Stimulated activated CD4-positive, alpha-beta T cell treated with anti-CD3 and anti-CD28 coated beads, TNF-alpha, amount 100 ng/mL, for 1 hour (primary cell): ENCODE results near the gene PTPRN2.
"Not testable (repeated sequence)": the region's sequence is repeated elsewhere in the genome, so short reads cannot be mapped to it uniquely, and the experiment has no call there.

Experiments used
- DNase-seq, 3 donors: peaks; one replicate each; pipeline ENCODE4 v3.0.0-alpha.2; 2020; ENCODE audit warnings: low read depth in 3 of 3, low spot score in 1 of 3

Gene PTPRN2

DNA sequence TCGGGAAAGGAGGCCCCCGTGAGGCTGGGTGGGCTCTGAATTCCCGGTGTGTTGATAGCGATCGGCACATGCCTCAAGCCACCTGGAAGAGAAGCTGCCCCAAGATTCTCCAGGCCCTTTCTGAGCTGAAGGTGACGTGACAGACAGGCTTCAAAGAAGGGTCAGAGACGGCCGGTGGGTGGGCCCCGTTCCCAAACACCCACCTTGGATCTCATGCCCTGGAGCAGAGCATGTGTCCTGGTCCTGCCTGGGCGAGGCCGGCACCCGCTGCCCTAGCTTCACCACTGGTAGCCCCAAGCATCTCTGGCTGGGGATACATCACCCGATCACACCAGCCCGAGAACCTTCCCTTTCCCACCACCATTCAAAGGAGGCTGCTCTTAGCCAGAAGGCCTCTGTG, 851.8 kb downstream of the PTPRN2 start:
- no peak for DNase-seq

DNA sequence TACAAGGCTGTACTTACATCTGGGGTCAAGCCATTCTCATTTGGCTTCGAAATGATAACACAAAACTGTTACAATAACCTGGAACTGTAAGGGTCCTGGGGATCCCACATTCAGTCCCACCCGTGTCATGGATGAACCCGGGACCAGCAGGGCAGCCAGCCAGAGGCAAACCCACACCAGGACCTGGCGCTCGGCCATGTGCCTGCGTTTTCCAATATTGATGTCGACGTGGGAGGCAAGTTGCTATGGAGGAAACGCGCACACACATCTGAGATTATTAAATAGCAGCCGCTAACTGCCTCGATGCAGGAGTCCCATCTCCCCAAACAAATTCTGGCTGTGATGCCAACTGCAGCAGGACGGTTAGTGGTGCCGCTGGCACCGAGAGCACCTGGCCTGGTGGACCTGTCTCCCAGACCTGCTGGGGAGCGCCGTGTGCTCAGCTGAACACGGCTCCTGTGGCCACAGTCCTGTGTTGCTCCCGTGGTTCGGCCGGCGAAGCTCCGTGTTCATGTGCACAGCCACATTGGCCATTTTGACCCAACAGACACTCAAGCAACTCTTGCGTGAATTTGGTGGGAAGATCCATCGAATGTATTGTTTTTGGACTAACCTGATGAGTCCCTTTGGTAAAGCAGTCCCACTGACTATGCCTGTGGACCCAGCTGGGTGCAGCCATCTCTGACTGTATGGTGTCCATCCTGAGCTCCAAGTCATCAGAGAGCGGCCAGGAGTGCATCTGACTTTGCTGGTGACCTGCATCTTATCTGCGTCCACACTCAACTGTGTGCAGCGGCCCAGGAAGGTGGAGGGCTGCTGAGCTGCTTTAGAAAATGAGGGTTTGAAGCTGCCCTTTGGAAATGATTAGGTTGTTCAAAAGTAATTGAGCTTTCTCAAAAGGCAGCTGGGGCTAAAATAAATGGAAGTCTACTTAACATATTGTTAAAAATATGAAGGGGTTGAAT, 852.7 kb downstream of the PTPRN2 start:
- DNase-seq = no peak

DNA sequence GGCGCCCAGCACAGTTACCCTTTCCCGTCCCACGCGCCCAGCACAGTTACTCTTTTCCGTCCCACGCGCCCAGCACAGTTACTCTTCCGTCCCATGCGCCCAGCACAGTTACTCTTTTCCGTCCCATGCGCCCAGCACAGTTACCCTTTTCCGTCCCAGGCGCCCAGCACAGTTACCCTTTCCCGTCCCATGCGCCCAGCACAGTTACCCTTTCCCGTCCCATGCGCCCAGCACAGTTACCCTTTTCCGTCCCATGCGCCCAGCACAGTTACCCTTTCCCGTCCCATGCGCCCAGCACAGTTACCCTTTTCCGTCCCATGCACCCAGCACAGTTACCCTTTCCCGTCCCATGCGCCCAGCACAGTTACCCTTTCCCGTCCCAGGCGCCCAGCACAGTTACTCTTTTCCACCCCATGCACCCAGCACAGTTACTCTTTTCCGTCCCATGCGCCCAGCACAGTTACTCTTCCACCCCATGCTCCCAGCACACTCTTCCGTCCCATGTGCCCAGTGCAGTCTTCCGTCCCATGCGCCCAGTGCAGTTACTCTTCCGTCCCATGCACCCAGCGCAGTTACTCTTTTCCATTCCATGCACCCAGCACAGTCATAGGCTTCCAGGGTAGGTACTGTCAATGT, 853.7 kb downstream of the PTPRN2 start:
- DNase-seq = not testable (repeated sequence)

DNA sequence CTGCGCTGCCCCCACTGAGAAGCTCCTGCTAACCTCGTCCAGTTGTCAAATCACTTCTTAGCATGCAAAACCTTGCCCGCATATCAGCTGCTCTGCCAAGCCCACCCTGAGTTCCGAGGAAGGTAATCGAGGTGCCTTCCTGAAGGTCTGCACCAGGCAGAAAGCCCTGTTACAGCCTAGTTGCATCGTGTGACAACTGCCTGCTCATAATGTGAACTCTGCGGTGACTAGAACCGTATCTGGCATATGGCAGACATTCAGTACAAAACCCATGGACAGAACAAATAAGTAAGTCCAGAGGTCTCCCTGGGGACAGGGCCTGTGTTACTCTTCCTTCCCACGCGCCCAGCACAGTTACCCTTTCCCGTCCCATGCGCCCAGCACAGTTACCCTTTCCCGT, 856.5 kb downstream of the PTPRN2 start:
- DNase-seq = no peak

DNA sequence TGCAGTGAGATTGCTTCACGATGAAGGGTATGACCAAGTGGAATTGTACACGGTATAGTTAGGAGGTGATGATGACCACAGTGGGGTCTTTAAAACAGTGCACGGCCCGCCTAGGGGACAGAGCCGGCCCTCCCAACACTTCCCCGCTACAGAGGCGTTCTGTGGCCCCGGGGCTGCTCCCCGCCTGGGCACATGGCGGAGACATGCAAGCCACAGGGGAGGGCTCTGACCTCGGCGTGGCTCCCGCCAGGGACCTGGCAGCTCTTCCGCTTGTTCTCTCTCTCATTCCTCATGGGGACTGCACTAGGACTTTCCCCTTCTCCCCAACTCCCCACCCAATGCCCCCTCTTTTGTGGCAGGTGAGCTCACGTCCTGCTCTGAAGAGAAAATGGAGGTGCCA, 857.0 kb downstream of the PTPRN2 start:
- DNase-seq = no peak

DNA sequence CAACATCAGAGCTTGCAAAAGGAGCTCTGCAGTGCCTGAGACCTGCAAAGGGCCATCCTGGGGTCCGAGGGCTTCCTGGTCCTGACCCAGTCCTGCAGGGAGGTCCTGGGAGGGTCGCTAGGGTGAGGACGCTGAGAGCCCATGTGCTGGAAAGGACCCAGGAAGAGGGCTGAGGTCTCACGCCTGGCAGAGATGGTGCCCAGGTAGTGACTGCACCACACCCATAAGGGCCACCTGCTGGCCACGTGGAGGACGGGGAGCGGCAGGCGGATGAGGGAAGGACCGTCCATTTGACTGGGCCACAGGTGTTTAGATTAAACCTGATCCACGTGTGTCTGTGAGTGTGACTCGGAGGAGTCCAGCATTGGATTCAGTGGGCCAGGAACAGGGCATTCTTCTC, 858.1 kb downstream of the PTPRN2 start:
- DNase-seq = no peak

DNA sequence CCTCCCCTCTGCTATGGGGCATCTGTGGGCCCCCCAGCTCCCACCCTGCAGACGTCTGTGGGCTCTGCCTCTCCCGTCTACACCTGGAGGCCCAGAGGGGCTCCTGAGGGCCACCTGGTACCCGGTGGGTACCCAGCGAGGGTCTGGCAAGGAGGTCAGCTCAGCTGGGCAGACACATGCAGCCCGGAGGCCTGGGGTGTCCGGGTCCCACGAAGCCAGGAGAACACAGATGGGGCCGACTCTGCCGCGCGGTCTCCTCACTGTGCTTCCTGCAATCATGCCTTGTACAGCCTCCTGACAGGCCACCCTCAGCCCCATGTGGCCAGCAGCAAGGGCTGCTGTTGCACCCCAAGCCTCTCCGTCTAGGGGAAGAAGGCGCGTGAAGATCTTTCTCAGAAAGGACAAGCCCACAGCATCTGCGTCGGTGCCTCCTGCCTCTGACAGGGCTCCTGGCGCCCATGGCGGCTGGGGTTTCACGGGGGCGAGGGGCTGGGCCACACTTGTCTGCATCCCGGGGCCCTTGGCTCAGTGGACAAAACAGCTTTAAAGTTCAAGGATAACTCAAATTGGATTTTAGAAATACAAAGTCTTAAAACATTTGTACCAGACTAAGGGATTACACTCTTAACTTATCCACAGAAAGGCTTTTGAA, 859.5 kb downstream of the PTPRN2 start:
- no peak for DNase-seq

DNA sequence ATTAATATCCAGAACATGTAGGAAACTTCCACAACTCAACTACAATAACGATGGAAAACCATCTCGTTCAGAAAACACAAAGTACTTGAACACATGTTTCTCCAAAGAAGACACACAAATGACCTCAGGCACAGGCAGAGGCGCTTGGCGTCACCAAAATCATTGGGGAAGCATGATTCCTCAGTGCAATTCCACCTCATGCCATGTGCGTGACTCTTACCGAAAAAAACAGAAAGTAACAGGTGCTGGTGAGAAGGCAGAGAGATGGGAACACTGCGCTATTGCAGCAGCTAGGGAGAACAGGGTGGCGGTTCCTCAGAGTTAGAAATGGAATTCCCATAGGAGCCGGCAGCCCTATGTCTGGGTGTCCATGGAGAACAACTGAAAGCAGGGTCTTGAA, 860.9 kb downstream of the PTPRN2 start:
- DNase-seq = no peak

DNA sequence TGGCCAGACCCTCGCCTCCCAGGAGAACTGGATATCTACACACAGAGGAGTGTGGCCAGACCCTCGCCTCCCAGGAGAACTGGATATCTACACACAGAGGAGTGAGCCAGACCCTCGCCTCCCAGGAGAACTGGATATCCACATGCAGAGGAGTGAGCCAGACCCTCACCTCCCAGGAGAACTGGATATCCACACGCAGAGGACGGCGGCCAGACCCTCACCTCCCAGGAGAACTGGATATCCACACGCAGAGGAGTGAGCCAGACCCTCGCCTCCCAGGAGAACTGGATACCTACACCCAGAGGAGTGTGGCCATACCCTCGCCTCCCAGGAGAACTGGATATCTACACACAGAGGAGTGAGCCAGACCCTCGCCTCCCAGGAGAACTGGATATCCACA, 862.3 kb downstream of the PTPRN2 start:
- not testable (repeated sequence) for DNase-seq

DNA sequence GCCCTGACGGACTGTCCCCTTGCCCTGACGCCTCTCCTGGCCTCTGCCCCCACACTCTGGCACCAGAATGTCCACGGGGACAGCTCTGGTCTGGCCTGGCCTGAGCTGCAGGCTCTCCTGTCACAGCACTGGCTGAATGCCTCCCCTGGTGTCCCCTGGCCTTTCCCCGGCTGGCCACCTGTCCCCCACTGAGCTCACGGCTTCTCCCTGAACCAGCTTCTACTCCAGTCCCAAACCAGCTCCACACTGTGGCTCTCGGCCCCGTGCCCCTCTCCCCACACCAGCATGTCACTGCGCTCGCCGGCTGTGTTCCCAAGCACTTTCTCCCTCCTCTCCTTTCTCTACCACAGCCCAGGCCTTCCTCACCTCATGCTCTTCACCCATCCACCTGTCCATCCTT, 864.4 kb downstream of the PTPRN2 start:
- no peak for DNase-seq

DNA sequence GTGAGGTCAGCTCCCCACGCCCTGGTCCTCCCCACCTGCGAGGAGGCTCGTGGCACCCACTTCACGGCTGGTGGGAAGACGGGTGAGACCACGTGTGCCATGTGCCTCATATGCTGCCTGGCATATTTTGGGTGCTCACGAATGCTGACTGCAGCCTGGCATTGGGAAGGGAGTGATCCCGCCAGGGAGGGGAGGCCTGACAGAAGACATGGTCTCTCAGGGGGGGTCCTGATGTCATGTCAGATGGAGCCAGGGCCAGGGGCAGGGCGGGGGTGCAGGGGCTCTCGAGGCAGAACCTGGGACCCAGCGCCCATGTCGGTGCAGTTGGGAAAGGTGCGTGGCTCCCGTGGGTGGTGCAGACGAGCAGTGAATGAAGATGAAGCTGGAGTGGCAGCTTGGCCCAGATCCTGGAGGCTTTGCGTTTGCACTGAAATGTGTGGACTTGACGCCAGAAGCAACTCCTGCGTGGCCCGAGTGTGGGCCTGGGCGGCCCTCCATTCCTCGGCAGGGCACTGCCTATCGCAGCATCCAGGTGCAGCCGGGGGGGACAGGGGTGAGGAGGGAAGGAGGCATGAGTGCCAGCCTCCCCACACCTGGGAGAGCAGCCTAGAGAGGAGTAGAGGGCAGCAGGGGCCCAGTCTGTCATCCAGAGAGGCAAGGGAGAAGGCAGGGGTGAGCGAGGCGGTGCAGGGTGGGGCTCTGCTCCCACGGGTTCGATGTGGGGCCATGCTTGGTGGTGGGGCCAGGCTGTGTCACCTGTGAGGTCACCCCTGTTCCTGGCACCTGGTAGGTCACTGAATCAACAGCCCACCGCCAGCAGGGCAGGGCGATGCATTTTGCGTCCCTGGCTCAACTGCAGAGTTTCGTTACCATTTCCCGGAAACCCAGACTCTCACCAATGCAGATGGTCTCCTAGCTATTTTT, 865.2 kb downstream of the PTPRN2 start:
- DNase-seq = no peak

DNA sequence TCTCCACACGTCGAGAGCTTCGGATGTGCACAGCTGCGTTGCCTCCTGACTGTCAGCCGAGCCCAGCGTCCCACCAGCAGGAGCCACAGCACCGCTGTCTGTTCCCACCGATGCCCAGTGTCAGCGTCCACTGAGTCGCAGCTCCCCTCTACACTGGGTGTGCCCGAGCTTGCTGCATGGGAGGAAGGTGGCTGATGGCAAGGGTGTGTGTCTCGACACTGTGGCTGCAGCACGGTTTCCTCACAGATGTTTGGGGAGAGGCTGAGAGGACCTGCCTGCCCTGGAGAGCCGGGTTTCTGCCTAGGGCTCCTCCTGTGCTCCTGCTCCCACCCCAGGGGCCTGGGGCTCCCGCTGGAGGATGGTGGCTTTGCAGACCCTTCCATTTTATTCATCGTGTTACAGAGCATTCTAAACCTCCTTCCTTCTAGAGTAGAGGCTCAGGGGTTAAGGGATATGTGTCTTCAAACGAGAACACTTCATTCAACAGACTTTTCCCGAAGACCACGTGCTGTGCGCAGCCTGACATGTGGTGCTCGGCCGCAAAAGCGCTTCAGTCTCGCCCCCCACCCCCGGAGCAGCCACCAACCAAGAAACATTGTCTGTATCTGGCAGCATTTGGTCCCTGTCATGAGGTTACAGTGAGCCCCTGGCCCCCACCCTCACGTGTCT, 866.0 kb downstream of the PTPRN2 start:
- DNase-seq = no peak

DNA sequence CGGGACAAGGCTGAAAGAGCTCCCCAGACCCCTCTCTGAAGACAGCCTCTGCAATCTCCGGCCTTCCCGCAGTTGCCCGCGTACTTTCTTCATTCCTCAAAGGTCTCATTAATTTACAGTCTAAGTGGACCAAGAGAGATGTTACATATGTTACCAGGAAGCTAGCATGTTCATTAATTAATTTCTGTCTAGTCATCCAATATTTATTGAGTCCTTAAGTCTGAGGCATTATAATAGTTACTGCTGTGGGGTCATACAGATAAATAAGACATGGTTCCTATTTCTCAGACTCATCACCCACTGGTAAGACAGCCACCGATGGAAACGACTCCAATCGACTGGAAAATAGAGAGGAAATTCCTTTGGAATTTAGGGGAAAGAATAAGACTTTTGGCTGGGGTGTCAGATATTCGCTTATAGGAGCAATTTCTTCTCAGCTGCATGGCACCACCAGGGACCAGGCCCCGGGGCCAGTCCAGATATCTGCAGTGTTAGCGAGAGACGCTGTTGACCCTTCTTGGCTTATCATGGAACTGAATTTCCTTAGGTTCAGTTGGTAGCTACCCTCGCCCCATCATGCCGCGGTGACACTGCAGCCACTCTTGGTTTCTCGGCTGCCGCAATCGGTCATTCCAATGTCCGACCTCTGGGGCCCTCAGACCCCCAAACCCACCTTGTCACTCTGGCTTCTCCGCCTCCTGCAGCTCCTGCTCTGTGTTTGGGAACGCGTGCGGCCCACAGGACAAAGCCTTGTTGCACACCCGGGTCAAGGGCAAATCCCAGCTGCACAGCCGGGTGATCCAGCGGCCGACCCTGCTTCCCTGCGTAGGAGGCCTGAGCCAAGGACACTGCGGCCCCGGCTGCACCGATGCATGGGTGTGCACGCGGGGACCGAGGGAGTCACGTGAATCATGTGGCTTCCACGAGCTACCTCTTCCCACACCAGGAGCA, 867.6 kb downstream of the PTPRN2 start:
- DNase-seq = no peak

DNA sequence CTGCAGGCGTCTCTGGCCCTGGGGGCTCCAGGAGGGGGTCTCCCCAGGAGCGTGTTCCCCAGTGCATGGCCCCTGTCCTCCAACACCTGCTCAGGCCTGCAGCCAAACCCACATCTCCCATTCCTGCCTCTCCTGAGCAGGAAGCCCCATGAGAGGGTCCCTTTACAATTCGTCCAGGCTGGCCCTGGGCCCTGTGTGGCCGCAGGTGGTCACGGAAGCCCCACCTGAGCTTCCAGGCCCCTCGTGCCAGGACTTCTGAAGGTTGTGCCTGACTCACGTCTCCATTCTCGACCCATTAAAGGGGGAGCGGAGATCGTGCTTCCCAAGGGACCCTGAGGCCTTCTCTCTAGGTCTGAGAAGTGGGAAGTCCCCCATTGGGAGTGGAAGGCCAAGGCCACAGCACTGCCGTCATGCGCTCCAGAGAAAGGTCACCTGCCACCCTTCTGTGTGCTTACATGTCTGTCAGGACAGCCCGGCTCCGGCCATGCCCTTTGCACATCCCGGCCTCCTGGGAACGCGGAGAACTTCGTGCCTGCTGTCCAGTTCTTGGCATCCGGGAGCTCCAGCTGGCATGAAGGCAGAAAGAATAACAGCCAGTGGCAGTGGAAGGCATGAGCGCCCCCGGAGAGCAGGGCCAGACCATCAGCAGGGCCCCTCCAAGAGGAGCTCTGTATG, 868.5 kb downstream of the PTPRN2 start:
- no peak for DNase-seq

DNA sequence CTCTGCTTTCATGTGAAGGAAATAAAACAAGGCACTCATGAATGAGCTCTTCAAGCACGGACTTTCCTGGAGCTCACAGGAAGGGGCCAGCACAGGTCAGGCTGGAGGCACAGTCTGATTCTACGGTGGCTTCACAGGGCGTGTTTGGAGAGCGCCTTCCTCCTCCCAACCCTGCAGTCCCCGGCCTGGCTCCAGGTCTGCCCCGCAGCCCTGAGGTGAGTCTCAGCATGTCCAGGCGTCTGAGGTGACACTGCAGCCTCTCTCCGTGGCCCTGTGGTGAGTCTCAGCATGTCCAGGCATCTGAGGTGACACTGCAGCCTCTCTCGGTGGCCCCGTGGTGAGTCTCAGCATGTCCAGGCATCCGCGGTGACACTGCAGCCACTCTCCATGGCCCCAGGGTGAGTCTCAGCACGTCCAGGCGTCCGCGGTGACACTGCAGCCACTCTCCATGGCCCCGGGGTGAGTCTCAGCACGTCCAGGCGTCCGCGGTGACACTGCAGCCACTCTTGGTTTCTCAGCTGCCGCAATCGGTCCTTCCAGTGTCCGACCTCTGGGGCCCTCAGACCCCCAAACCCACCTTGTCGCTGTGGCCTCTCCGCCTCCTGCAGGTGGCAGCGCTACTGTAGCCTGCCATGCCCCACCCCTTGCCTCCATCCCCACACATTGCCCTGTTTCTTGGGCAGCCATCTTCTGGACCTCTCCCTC, 869.2 kb downstream of the PTPRN2 start:
- no peak for DNase-seq

DNA sequence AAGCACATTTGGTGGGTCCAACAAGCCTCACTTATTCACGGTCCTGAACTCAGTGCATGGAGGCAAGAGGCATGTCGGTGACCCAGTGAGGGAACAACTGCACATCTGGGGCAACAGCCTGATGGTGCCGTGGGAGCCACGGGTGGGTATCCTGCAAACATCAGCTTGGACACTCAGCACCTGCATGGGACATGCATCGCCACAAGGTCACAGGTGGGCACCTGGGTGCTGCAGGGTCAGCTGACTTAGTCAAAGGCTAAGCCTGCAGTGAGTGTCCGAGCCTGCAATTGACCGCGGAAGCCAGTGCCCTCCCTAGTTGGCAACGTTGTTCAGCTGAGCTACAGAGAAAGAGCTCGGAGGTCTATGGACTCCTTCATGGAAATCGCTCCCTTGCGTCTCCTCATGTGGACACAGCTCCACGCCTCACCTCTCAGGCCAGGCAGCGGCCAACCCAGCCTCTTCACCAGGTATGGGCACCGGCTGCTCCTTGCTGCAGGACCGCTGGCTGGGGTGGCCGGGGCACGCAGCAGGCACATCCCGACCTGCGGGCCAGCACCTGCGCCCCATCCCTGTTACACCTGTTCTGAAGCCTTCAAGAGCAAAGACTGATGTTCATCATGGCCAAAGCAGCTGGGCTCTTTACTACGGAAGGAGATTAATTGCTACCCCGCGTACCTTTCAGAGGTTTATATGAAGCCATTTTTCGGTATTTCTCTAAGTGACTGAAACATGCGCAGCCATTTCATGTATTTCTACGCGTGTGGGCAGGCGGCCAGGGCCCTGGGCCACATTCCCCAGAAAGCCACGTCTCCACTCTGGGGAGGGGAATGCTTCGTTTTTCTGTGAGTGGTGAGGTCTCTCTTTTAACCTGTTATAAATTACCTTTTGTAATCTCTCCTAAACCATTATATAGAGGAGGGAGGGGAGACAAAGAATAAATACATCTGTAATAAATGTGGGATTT, 870.1 kb downstream of the PTPRN2 start:
- DNase-seq = no peak

DNA sequence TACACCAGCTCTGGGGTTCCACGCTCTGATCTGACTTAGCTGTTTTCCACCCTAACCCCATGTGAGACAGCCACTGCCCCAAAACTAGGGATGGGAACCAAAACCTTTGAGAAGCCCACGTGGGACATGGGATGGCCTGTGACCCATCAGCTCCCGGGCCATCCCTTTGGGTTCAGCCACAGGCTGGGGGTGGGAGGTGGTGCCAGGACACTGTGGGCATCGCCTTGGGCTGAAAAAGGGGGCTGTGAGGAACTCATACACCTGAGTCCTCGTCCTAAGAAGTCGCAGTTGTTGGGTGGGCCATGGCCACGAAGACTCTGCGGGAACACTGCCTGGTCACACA, 871.7 kb downstream of the PTPRN2 start:
- DNase-seq = no peak
